SK-N-SH treated with all-trans-retinoic acid at 6 μM for 48 hours (cell line): ENCODE measurements around the gene PTGER2.

Experiments
- RARB ChIP-seq: fragments of 250-450 bp; sonication (Bioruptor Pico); IDR thresholded peaks from 2 replicates; pipeline ENCODE4 v1.8.0; 2021; ENCODE audit warnings: mild to moderate bottlenecking, moderate library complexity
- TCF4 ChIP-seq: fragments of 250-450 bp; sonication (Bioruptor Pico); IDR thresholded peaks from 2 replicates; pipeline ENCODE4 v1.8.0; 2021; ENCODE audit warnings: mild to moderate bottlenecking, moderate library complexity, borderline replicate concordance
- TF ChIP-seq, protein P1 (sequence below): fragments of 250-450 bp; sonication (Bioruptor Pico); IDR thresholded peaks from 2 replicates; pipeline ENCODE4 v1.8.0; 2020; ENCODE audit warnings: mild to moderate bottlenecking, moderate library complexity, borderline replicate concordance

GRCh38 chr14:52338051-52338681 lies 24.1 kb downstream of the PTGER2 start:
- TF ChIP-seq RARB (no peak), TCF4 (CRISPR knock-in tag) (no peak)
- TF ChIP-seq, protein P1, sequence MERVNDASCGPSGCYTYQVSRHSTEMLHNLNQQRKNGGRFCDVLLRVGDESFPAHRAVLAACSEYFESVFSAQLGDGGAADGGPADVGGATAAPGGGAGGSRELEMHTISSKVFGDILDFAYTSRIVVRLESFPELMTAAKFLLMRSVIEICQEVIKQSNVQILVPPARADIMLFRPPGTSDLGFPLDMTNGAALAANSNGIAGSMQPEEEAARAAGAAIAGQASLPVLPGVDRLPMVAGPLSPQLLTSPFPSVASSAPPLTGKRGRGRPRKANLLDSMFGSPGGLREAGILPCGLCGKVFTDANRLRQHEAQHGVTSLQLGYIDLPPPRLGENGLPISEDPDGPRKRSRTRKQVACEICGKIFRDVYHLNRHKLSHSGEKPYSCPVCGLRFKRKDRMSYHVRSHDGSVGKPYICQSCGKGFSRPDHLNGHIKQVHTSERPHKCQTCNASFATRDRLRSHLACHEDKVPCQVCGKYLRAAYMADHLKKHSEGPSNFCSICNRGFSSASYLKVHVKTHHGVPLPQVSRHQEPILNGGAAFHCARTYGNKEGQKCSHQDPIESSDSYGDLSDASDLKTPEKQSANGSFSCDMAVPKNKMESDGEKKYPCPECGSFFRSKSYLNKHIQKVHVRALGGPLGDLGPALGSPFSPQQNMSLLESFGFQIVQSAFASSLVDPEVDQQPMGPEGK (CRISPR knock-in tag): no peak
